HEK293 (cell line): Measurements from ENCODE around the gene C9orf78.

Source experiments
- CTCF ChIA-PET: fragments of 350-600 bp; formaldehyde crosslinking; extraction: SDS; loops from one replicate; lab custom pipeline; 2021; ENCODE audit warnings: antibody characterized with exemption; lab: Yijun Ruan, JAX
- POLR2A ChIA-PET: fragments of 300-600 bp; formaldehyde crosslinking; extraction: SDS; loops from one replicate; lab custom pipeline; 2020; ENCODE audit warnings: antibody characterized with exemption, inconsistent platforms; lab: Yijun Ruan, JAX
- H3K27ac ChIP-seq: fragments of 200-500 bp; sonication (Bioruptor generic); 2 replicates; pipeline ENCODE4 v1.5.1; 2014; ENCODE audit warnings: low read depth, low read length, control low read depth, inconsistent platforms; ENCODE audit errors: extremely low read depth
- H3K36me3 ChIP-seq, 2 experiments: fragments of 200-500 bp in 1 of 2; sonication (Bioruptor generic) in 1 of 2; 1 replicate in 1 of 2; 2 replicates in 1 of 2; pipeline ENCODE4 v1.5.1; 2014 to 2017; ENCODE audit warnings: inconsistent platforms in 2 of 2, low read length in 2 of 2; ENCODE audit not compliant: control insufficient read depth in 2 of 2, insufficient read depth in 1 of 2
- H3K4me1 ChIP-seq: fragments of 200-500 bp; sonication (Bioruptor generic); 2 replicates; pipeline ENCODE4 v1.5.1; 2014; ENCODE audit warnings: mild to moderate bottlenecking, low read length, inconsistent platforms; ENCODE audit not compliant: control insufficient read depth, insufficient read depth
- H3K4me3 ChIP-seq: 2 replicates; pipeline ENCODE4 v1.5.1; 2011; ENCODE audit warnings: low read depth, mild to moderate bottlenecking, control low read depth, low read length, moderate library complexity
- H3K9me3 ChIP-seq: fragments of 200-500 bp; sonication (Bioruptor generic); 2 replicates; pipeline ENCODE4 v1.5.1; 2014; ENCODE audit warnings: low read depth, low read length, inconsistent platforms; ENCODE audit not compliant: control insufficient read depth, insufficient read depth
- HOXD13 ChIP-seq: sonication (generic); formaldehyde crosslinking; IDR thresholded peaks from 2 replicates; pipeline ENCODE4 v1.8.0; 2022; ENCODE audit warnings: missing genetic modification reagents, borderline replicate concordance
- KLF10 ChIP-seq: fragments of 450-650 bp; IDR thresholded peaks from 2 replicates; pipeline ENCODE4 v1.5.1; 2018; ENCODE audit warnings: missing biosample characterization, mild to moderate bottlenecking, missing genetic modification characterization
- OSR2 ChIP-seq: fragments of 450-650 bp; formaldehyde crosslinking; IDR thresholded peaks from 2 replicates; pipeline ENCODE4 v1.5.1; 2016; ENCODE audit warnings: missing biosample characterization, missing genetic modification characterization
- ZBTB49 ChIP-seq: fragments of 450-650 bp; formaldehyde crosslinking; IDR thresholded peaks from 2 replicates; pipeline ENCODE4 v1.5.1; 2016; ENCODE audit warnings: missing biosample characterization, missing genetic modification characterization, low read depth
- ZBTB7A ChIP-seq: fragments of 450-650 bp; formaldehyde crosslinking; IDR thresholded peaks from 2 replicates; pipeline ENCODE4 v1.5.1; 2016; ENCODE audit warnings: low read depth, missing biosample characterization, missing genetic modification characterization
- ZFP41 ChIP-seq: fragments of 450-650 bp; formaldehyde crosslinking; IDR thresholded peaks from 2 replicates; pipeline ENCODE4 v1.5.1; 2016; ENCODE audit warnings: missing biosample characterization, missing genetic modification characterization, borderline replicate concordance
- ZIC2 ChIP-seq: fragments of 450-650 bp; formaldehyde crosslinking; IDR thresholded peaks from 2 replicates; pipeline ENCODE4 v1.5.1; 2016; ENCODE audit warnings: missing biosample characterization, missing genetic modification characterization
- ZNF121 ChIP-seq: fragments of 450-650 bp; formaldehyde crosslinking; IDR thresholded peaks from 2 replicates; pipeline ENCODE4 v1.5.1; 2016; ENCODE audit warnings: missing biosample characterization, missing genetic modification characterization
- ZNF138 ChIP-seq: fragments of 450-650 bp; formaldehyde crosslinking; IDR thresholded peaks from 2 replicates; pipeline ENCODE4 v1.5.1; 2016; ENCODE audit warnings: missing biosample characterization, missing genetic modification characterization, borderline replicate concordance
- ZNF174 ChIP-seq: fragments of 450-650 bp; formaldehyde crosslinking; IDR thresholded peaks from 2 replicates; pipeline ENCODE4 v1.5.0; 2017; ENCODE audit warnings: missing biosample characterization, mild to moderate bottlenecking, missing genetic modification characterization
- ZNF175 ChIP-seq: fragments of 450-650 bp; formaldehyde crosslinking; IDR thresholded peaks from 2 replicates; pipeline ENCODE4 v1.5.1; 2016; ENCODE audit warnings: missing biosample characterization, missing genetic modification characterization
- ZNF214 ChIP-seq: fragments of 450-650 bp; formaldehyde crosslinking; IDR thresholded peaks from 2 replicates; pipeline ENCODE4 v1.5.1; 2017; ENCODE audit warnings: missing biosample characterization, mild to moderate bottlenecking, missing genetic modification characterization, borderline replicate concordance
- ZNF223 ChIP-seq: fragments of 450-650 bp; formaldehyde crosslinking; IDR thresholded peaks from 2 replicates; pipeline ENCODE4 v1.5.1; 2016; ENCODE audit warnings: missing biosample characterization, missing genetic modification characterization
- ZNF501 ChIP-seq: fragments of 450-650 bp; formaldehyde crosslinking; IDR thresholded peaks from 2 replicates; pipeline ENCODE4 v1.5.1; 2016; ENCODE audit warnings: missing biosample characterization, missing genetic modification characterization
- ZNF548 ChIP-seq: fragments of 450-650 bp; formaldehyde crosslinking; IDR thresholded peaks from 2 replicates; pipeline ENCODE4 v1.5.1; 2016; ENCODE audit warnings: missing biosample characterization, missing genetic modification characterization
- ZNF624 ChIP-seq: fragments of 450-650 bp; formaldehyde crosslinking; IDR thresholded peaks from 2 replicates; pipeline ENCODE4 v1.5.1; 2017; ENCODE audit warnings: missing biosample characterization, missing genetic modification characterization
- ZNF629 ChIP-seq: fragments of 450-650 bp; formaldehyde crosslinking; IDR thresholded peaks from 2 replicates; pipeline ENCODE4 v1.5.1; 2017; ENCODE audit warnings: missing biosample characterization, missing genetic modification characterization
- ZNF776 ChIP-seq: fragments of 450-650 bp; formaldehyde crosslinking; IDR thresholded peaks from 2 replicates; pipeline ENCODE4 v1.5.0; 2017; ENCODE audit warnings: missing biosample characterization, missing genetic modification characterization, borderline replicate concordance
- ZNF792 ChIP-seq: fragments of 450-650 bp; formaldehyde crosslinking; IDR thresholded peaks from 2 replicates; pipeline ENCODE4 v1.5.1; 2016; ENCODE audit warnings: missing biosample characterization, missing genetic modification characterization

Gene C9orf78

GRCh38 chr9:129864991-129865647 lies 30.0 kb upstream of the C9orf78 start (continued):
- TF ChIP-seq ZNF223 (tag by site-specific recombination) (no peak), ZFP41 (tag by site-specific recombination) (no peak), ZBTB49 (tag by site-specific recombination) (no peak), ZNF214 (no peak), ZNF138 (tag by site-specific recombination) (no peak)

GRCh38 chr9:129863059-129863690 lies 28.1 kb upstream of the C9orf78 start:
- Histone ChIP-seq H3K27ac (no peak overlapping the region), H3K36me3 (peaks cover 0 to 41% of the 10 kb centered on the region in 2 experiments; a peak in 2 of 3 replicates), H3K4me3 (no peak overlapping the region), H3K9me3 (no peaks in the 10 kb centered on the region), H3K4me1 (no peaks in the 10 kb centered on the region)
- ChIA-PET CTCF (interaction anchor here (0.8 to 0.9 kb wide), 2 partner anchors 19 to 22 kb away, joined by 4 to 5 read pairs; no protein-coding TSS in a partner anchor), POLR2A (interaction anchor here (0.7 kb wide), 1 partner anchor 216 kb away, joined by 5 read pairs; no protein-coding TSS in a partner anchor)
- TF ChIP-seq ZNF776 (tag by site-specific recombination) (no peak), OSR2 (peak; percentile 17; the same call in 1 of the 2 replicates)

- Histone ChIP-seq H3K4me1 (no peaks in the 10 kb centered on the region), H3K4me3 (no peak overlapping the region), H3K9me3 (no peaks in the 10 kb centered on the region), H3K36me3 (peaks cover 0 to 51% of the 10 kb centered on the region in 2 experiments; a peak in 2 of 3 replicates), H3K27ac (no peak overlapping the region)
- TF ChIP-seq ZNF174 (tag by site-specific recombination) (no peak), KLF10 (no peak), ZNF121 (tag by site-specific recombination) (no peak), ZNF792 (no peak), ZNF175 (no peak), ZNF624 (tag by site-specific recombination) (no peak), ZIC2 (tag by site-specific recombination) (no peak), ZNF548 (no peak), HOXD13 (no peak), ZBTB7A (tag by site-specific recombination) (no peak), ZNF629 (no peak), ZNF501 (tag by site-specific recombination) (no peak)
- POLR2A ChIA-PET, result interaction anchor here (0.6 kb wide), 1 partner anchor 361 kb away, joined by 4 read pairs; no protein-coding TSS in a partner anchor
- CTCF ChIA-PET, result no interaction called here
Measured at GRCh38 chr9:129861447-129861827, 26.4 kb upstream of the C9orf78 start.
